ENCODE results near the gene CDC42BPB.
"Not testable (repeated sequence)": the region's sequence is repeated elsewhere in the genome, so short reads cannot be mapped to it uniquely, and the experiment has no call there.

CDC42BPB gene

DNA sequence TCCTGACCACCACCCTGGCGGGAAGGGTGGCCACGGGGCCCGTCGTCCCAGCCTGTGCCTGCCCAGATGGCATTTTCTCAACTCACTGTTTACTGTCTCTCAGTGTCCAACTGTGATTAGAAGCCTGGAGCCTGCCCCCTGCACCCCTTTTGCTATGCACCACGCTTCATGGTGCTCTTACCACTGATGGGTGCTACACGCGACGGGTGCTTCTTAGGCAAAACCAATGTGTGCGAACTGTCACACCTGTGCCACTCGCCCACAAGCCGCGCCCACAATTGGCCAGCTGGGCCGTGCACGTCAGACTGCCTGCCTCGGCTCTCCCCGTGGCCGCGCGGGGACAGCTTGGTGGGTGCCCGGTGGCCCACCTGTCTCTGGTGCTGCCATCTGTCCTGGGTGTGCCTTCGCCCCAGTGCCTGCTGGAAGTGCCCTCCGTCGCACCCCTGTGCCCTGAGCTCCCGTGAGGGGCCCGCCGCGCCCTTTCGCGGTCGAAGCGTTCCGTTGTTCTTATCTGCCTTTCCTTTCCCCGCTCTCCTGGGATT, 150.0 kb downstream of the CDC42BPB start:
- no peak for DNase-seq

DNA sequence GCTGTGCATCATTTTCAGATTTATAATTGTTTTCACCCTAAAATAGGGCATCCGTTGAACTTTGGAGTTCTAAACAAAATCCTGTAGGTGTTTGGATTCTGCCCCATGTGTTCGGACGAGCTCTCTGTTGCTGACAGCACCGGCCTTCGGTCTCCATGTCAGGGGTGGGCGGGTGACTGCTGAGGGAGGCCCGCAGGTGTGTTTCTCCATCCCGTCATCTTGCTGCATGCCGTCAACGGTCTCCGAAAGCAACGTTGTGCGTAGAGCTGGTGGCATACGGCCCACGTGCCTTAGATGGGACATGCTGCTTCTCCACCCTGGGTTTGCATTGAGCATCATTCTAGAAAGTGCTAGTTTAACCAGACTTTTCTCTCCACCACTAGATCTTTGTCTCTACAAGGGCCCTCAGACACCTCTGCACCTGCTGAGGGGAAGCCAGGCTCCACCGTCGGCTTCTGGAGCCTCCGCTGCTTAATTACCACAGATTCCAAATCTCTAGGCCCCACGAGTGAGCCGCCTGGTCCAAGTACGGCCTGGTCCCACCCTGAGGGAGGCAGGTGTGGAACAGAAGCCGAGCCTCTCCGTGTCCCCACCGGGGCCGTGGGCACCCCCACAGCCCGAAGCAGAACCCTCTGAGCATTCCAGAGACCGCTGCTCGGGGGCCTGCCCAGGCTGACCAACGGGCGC, 150.6 kb downstream of the CDC42BPB start:
- DNase-seq: no peak

DNA sequence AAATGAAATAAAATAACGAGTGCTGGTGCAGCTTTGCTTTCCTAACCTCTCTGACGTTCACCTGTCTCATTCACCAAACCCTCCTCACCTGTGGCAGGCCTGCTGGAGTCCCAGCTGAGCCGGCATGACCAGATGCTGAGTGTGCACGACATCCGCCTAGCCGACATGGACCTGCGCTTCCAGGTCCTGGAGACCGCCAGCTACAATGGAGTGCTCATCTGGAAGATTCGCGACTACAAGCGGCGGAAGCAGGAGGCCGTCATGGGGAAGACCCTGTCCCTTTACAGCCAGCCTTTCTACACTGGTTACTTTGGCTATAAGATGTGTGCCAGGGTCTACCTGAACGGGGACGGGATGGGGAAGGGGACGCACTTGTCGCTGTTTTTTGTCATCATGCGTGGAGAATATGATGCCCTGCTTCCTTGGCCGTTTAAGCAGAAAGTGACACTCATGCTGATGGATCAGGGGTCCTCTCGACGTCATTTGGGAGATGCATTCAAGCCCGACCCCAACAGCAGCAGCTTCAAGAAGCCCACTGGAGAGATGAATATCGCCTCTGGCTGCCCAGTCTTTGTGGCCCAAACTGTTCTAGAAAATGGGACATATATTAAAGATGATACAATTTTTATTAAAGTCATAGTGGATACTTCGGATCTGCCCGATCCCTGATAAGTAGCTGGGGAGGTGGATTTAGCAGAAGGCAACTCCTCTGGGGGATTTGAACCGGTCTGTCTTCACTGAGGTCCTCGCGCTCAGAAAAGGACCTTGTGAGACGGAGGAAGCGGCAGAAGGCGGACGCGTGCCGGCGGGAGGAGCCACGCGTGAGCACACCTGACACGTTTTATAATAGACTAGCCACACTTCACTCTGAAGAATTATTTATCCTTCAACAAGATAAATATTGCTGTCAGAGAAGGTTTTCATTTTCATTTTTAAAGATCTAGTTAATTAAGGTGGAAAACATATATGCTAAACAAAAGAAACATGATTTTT, 151.9 kb downstream of the CDC42BPB start:
- no peak for DNase-seq

DNA sequence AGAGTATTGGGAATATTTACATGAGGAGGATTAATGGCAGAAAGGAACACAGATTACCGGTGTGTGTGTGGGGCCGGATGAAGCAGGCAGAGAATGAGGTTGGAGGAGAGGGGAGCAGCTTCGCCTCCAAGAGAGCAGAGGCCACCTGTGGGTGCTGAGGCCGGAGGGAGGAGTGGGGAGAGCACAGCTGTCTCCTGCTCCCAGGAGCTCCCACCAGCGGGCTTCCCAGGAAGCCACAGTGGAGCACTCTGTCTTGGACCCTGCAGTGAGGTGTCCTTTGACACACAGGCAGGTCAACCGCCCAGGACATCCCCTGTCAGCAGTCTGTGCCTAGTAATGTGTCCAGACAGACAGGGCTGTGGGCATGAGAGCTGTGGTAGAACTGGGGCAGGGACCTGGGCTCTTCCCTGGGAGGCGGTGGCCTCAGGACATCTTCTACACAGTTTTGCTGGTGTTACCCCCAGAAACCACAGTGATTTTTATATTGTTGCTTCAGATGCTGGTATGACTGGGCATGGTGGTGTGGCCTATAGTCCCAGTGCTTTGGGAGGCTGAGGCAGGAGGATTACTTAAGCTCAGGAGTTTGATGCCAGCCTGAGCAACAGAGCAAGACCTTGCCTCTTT, 153.3 kb downstream of the CDC42BPB start:
- DNase-seq: no peak

DNA sequence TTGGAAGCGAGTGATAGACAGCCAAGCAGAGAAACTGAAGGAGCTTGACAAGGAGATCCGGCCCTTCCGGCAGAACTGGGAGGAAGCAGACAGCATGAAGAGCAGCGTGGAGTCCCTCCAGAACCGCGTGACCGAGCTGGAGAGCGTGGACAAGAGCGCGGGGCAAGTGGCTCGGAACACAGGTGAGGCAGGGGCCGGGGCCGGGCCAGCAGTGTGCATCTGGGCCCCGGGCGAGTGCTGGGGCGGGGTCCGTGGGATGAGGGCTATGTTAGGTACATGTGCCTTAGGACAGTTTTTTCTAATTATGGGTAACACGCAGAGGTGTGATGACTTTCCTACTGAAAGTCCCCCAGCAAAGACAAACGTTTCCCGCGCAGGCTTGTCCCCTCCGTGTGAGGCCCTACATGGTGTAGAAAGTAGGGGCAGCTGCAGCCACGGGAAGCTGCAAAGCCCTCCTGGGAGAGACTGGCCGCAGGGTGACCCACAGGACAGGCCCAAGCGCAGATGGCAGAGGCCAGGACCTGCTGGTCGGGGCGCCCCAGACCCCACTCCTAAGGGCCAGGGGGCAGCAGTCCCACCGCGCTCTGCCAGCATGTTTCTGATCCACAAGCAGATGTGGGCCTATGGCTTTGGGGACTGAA, 154.0 kb downstream of the CDC42BPB start:
- DNase-seq: no peak

DNA sequence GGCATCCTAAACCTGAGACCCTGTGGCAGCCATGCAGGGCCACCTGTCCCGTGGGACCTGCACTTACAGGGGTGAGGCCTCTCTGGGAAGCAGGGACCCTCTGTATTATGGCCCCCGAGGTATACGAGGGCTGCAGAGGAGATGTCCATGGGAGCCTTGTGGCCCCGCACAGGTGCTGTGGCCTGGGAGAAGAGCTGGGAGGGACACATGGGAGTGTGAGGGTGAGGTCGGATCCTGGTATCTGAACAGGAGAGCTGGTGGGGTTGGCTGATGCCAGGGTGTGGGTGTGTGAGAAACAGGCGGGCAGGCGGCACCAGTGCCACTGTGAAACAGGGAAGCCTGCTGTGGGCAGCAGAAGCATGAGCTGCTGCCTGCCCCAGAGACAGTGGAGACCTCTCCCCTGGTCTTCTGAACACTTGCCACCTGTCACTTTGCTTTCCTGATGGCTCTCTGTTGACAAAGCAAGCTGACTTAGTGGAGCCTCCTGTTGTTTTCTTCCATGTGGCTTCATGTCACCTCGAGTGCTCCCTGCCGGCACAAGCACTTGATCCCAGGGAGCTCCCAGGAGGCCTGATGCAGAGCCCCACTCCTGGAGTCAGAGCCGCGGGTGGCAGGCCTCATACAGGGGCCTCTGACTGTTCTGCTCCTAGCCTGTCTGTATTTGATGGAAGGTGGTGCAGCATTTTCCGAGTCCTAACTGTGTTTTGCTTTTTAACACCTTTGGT, 154.7 kb downstream of the CDC42BPB start:
- DNase-seq: no peak

DNA sequence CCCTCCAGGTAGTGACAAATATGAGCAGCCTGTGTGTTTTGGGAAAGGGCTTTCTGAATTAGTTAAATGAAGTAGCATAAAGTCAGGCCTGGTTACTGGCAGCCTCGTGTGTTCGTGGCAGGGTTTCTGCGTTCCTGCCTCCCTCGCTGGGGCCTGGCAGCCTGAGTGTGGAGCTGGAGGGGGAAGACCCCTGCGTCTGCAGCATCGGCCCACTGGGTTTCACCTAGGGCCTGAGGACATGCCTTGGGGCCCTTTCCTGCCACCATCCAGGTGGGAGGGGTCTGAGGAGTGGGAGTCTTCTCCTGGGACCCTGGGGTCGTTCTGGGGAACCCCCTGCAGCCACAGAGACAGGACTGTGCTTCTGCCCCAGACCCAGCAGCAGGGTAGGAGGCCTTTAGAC, 155.3 kb downstream of the CDC42BPB start:
- DNase-seq: no peak

DNA sequence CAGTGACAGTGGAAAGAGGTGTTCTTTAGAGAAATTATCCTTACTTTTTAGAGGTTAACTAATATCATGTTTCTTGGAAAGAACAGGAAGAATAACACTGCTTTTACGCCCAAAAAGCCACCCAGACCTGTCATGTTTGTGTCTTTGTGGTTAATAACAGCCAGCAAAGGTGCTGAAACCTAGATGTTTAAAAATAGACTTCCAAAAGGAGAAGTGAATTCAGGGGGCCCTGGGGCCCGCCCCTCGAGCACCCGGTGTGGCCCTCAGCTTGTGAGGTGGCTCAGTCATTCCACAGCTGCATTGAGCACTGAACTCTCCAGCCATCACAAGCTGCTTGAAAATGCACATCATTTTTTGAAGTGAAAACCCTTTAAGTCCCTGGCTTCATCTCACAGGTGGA, 155.7 kb downstream of the CDC42BPB start:
- no peak for DNase-seq

DNA sequence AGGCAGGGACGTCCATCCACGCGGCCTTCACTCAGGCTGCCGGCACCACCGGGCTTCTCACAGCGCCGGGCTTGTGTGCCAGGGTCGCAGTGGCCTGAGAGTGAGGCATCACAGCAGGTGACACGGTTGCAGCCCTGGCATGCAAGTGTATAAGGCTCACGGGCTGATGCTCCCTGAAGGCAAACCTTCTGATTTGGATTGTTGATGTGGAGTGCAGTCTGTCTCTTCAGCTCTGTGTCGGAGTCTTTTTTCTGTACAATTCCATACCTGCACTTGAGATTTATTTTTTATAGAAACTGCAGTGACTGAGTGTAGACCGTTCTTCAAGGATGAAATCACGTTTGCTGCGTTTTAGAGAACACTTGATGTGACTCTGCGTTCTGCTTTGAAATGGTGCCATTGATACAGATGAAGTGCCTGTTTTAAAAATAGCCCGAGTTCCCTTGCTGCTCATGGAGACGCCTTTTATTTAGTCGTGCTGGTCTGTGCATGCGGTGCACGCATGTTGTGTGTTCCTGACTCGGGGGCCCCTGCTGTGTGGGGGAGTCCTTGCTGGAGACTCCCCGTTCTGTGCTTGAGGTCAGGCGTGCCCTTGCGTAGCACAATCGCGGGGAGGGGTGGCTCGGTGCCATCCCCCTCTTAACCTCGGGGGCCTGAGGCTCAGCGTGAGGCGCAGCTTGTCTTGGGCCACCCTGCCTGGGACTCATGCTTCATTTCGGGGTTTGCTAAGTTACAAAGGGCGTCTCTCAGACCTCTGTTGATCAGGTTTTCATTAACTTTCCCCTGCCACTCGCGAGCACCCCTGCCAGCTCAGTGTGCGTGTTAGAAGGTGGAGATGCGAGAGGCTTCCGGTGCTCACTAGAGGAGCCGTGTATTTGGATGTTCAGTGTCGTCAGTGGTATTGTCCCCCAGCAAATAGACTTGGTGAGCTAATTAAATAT, 156.4 kb downstream of the CDC42BPB start:
- DNase-seq: no peak

DNA sequence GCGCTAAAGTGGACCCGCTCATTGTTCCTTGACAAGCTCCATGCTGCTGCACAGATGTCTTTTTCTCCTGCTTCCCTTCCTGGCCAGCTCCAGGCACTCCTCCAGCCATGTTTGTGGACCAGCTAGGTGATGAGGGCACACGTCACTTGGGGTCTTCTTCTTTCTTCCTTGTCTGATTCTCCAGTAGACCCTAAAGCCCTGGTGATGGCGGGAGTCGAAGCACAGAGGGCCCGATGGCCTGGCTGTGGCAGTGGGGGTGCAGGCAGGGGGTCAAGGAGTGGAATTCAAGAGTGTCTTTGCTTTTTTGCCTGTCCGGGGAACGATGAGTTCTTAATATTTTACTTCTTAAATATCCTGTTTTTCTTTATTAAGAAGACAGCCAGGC, 157.8 kb downstream of the CDC42BPB start:
- no peak for DNase-seq

DNA sequence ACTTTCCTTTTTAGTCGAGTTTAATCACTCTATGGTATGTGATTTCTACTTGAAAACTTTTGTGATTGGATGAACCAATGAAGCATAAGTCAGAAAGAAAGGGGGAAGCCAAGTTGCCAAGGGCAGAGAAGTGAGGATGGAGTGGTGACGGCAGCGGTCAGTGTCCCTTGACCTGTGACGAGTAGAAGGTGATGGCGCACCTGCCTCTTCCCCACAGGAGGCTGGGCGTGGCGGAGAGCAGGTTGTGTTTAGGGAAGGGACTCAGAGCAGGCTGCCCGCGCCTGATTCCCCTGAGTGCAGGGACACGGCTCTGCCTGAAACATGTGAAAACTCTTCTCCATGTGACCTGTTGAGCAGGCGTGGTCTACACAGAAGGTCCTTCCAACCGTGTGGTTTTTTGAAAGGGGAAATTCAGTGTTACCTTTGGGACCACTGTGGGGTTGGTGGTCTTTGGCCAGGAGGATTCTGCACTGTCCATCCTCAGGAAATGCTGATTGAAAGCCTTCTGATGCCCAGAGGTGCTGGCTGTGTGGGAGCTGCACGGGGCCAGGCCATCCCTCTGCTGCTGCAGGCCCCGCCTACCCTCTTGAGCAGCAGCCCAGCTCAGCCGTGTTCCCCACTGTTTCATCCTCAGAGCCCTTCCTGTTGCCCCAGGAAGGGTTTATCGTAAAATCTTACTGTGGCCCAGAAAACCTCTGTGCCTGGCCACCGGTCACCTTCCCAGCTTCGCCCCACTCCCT, 158.4 kb downstream of the CDC42BPB start:
- DNase-seq: no peak

DNA sequence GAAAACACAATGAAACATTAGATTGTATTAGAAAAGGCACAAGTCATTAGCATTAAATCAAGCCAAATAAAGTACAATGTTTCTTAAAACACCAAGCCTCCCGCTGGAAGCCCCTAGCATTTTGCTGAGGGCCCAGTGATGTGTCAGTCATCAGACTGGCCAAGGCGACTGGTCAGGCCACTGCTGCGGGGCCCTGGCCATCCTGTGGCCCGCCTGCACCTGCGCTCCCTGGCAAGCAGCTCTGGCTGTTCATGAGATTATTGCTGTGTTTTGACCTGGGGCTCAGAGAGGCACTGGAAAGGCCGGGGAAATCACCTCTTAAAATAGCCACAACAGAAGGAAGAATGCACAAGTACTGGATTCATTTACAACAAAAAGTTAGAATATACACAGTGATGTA, 159.1 kb downstream of the CDC42BPB start:
- DNase-seq: no peak

DNA sequence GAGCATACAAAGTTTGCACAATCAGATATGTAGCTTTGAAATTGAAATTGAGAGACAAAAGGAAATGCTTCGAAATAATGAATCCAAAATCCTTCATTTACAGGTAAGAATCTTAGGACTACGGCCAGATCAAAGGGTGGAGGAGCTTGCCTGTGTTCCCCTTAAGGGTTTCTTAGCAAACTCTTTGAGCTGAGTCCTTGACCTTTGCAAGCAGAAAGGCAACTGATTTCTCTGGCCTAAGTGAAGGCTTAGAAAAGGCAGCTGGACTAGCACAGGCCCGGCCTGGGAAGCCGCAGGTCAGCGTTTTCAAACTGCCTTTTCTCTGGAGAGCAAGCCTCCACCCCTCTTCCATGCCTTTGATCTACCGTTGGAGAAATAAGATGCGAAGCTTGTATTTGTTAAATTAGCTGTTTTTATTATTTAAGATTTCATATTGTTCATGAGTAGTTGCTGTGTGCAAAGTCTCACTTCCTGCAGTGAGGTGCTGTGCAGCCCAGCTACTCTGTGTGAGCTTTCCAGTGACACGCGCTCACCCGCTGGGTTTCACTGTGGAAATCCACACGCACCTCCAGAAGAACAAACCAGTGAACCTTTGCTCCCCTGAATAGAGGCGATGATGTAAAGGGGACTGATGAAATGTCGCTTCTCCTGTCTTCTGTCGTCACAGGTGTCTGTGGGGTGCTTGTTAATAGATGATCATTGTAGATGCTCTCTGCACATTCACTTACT, 159.9 kb downstream of the CDC42BPB start:
- no peak for DNase-seq

DNA sequence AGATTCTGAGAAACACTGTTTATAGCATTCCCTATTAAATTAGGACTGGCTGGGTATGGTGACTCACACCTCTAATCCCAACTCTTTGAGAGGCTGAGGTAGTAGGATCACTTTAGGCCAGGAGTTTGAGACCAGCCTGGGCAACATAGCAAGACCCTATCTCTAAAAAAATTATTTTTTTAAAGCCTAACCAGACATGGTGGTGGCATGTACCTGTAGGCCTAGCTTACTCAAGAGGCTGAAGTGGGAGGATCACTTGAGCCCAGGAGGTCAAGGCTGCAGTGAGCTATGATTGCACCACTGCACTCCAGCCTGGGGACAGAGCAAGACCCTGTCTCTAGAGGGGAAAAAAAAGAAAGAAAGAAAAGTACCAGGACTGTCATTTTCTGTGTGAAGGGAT, 160.6 kb downstream of the CDC42BPB start:
- not testable (repeated sequence) for DNase-seq

DNA sequence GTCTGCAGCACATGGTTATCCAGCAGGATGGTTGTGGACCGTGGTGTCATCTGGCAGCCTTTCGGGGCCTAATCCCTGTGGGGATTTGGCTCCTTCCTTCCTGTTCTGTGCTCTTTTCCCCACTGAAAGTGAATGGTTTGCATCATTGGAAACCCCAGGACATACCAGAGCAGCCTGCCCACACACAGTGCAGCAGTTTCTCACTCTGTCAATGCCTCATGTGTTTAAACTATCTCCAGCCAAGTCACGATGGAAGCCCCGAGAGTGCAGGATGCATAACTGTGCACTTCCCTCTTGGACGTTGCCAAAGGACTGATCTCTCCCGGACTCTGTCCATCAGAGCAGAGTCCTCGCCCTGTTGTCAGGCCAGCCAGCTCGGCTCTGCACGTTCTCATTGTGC, 163.9 kb downstream of the CDC42BPB start:
- DNase-seq: no peak

DNA sequence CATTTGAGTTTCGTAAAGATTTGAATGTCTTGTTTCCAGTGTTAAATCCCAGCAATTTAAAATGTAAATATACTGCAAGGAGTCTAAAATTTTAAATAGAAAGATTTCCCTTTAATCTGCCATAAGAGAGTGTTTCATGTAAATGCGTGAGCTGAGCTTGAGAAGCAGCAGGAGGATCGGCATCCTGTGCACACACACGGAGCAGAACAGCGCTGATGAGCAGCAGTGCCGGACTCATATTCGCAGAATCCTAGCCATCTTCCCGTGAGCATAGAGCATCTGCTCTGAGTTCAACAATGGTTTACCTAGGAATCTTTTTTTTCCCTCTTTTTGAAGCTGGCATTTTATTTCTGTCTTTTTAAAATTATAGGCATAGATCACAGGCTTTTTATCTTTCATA, 164.7 kb downstream of the CDC42BPB start:
- DNase-seq: no peak

DNA sequence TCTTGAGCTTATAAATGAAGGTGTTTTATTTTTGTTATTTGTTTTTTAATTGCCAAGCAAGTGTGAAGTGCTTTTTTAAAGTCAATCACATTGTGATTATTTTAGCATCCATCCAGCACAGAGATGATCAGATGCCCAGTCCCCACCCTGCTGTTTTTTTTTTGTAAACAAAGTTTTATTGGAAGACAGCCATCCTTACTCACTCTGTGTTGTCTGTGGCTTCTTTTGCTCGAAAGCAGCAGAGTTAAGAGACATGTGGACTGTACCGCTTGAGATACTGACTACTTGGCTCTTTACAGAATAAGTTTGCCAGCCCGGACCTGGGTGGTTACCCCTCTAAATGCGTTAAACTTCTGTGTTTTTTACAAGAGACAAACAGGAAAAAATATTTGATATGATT, 165.8 kb downstream of the CDC42BPB start:
- DNase-seq: no peak

DNA sequence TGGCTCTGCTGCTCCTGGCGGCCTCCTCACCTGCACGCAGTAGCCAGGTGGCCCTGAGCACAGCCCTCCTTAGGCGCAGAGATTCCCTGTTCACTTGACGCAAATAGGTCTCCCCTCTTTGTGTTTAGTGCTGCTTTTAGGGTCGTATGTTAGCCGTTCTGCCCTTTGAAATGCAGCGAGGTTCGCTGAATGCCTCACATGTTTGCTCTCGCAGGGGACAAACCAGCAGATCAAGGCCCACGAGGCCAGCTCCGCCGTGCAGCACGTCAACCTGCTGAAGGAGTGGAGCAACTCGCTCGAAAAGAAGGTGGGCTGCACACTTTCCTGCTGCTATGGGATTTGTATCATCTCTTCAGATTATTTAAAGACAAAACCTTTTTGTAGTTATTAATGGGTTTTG, 166.2 kb downstream of the CDC42BPB start:
- no peak for DNase-seq

DNA sequence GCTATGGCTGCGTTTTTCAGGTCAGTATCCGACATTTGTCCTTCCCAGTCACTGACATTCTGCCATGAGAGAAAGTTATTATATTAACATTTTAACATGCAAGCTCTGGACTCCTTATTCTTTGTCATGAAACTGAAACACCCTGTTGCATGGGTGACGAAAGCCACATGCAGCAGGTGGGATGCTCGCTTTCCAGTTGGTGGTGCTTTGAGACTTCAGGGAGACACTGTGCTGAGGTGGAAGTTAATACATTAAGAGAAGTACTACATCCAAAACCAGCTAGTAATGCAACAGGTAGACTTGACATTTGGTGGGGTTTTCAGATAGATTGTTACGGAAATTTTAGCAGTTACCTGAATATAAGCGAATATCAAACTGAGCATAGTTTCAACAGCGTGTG, 167.7 kb downstream of the CDC42BPB start:
- DNase-seq: no peak

DNA sequence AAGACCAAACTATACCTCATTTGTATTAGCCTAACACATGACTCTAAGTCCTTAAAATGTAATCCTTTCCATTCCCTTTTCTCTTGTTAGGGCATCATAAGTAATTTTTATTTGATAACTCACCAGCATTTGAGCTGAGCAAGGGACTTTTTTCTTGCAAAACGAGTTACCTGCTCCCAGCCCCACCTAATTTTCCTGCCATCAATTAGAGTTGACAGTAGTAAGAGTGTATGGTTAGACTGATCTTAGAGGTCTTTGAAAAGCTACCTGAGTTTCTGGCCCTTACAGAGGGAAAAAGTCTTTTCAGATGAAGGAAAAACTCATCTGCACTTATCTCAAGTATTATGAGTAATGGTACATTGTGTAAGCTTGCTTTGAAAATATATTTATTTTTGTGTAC, 168.6 kb downstream of the CDC42BPB start:
- no peak for DNase-seq

Measured in stimulated activated CD4-positive, alpha-beta T cell treated with anti-CD3 and anti-CD28 coated beads, Interleukin-1b, Interleukin-23, amount 100 ng/mL, for 48 hours (primary cell).